ENCODE results near the gene AP2A2.

Gene AP2A2

GRCh38 chr11:910589-911030 is 15.1 kb upstream of the AP2A2 start, which contains the start of gene CHID1 (continued):
- TF ChIP-seq ZNF692 (tag by site-specific recombination; IDR thresholded peaks at IDR 0.05) (peak; percentile 34; the same call in 1 of the 2 replicates), ZNF174 (tag by site-specific recombination; IDR thresholded peaks at IDR 0.05) (no peak), ZNF623 (tag by site-specific recombination; IDR thresholded peaks at IDR 0.05) (no peak), SETDB1 (IDR thresholded peaks at IDR 0.05; ENCODE audit: insufficient read length, low read length) (no peak), ZNF394 (tag by site-specific recombination; IDR thresholded peaks at IDR 0.05; ENCODE audit: borderline replicate concordance) (no peak), KLF8 (tag by site-specific recombination; IDR thresholded peaks at IDR 0.05) (peak; percentile 17; the same call in 1 of the 2 replicates), ZNF704 (tag by site-specific recombination; IDR thresholded peaks at IDR 0.05) (no peak), ZNF274 (IDR thresholded peaks at IDR 0.05; ENCODE audit: low read length) (no peak), ZNF274 (tag by site-specific recombination; IDR thresholded peaks at IDR 0.05; ENCODE audit: borderline replicate concordance) (no peak), ZXDB (tag by site-specific recombination; IDR thresholded peaks at IDR 0.05) (peak; percentile 51; the same call in 1 of the 2 replicates), ZNF148 (tag by site-specific recombination; IDR thresholded peaks at IDR 0.05; ENCODE audit: borderline replicate concordance) (no peak), SP2 (tag by site-specific recombination; IDR thresholded peaks at IDR 0.05) (no peak; the same call in 1 of the 2 replicates)

GRCh38 chr11:911031-911889 is 14.4 kb upstream of the AP2A2 start:
- Histone ChIP-seq H3K9me3 (ENCODE audit: control insufficient read depth, insufficient read depth, low read depth, low read length) (no peaks in the 10 kb centered on the region), H3K27ac (ENCODE audit: extremely low read depth, low read depth, low read length) (peak overlapping the region; percentile 88), H3K4me3 (ENCODE audit: low read depth, low read length) (peak overlapping the region; percentile 83), H3K36me3 (ENCODE audit: control insufficient read depth in 2 of 2, insufficient read depth in 1 of 2, low read length in 2 of 2) (peaks cover 0 to 28% of the 10 kb centered on the region in 2 experiments; a peak in 2 of 3 replicates), H3K4me1 (ENCODE audit: control insufficient read depth, insufficient read depth, low read length) (no peaks in the 10 kb centered on the region)
- CTCF ChIA-PET: interaction anchor here (0.6 kb wide), 1 partner anchor 356 kb away, joined by 3 read pairs; no protein-coding TSS in a partner anchor
- POLR2A ChIA-PET: interaction anchor here (0.6 to 1.9 kb wide), 9 partner anchors 8 to 127 kb away, joined by 3 to 6 read pairs (median 3); partner anchors contain the start of gene AP2A2
- TF ChIP-seq ZNF404 (tag by site-specific recombination; IDR thresholded peaks at IDR 0.05) (no peak), KLF10 (tag by site-specific recombination; IDR thresholded peaks at IDR 0.05) (no peak), PRDM10 (tag by site-specific recombination; IDR thresholded peaks at IDR 0.05) (peak; percentile 95), ZNF121 (tag by site-specific recombination; IDR thresholded peaks at IDR 0.05) (no peak), GLIS1 (tag by site-specific recombination; IDR thresholded peaks at IDR 0.05) (peak; percentile 60; the same call in 1 of the 2 replicates), OSR2 (tag by site-specific recombination; IDR thresholded peaks at IDR 0.05) (no peak), ZFP41 (tag by site-specific recombination; IDR thresholded peaks at IDR 0.05; ENCODE audit: borderline replicate concordance) (no peak), YY1 (tag by site-specific recombination; IDR thresholded peaks at IDR 0.05) (no peak), SP7 (tag by site-specific recombination; IDR thresholded peaks at IDR 0.05) (no peak), ZNF626 (tag by site-specific recombination; IDR thresholded peaks at IDR 0.05) (no peak), ZFHX2 (tag by site-specific recombination; conservative IDR thresholded peaks at IDR 0.05) (no peak)
- TF ChIP-seq, protein P1, sequence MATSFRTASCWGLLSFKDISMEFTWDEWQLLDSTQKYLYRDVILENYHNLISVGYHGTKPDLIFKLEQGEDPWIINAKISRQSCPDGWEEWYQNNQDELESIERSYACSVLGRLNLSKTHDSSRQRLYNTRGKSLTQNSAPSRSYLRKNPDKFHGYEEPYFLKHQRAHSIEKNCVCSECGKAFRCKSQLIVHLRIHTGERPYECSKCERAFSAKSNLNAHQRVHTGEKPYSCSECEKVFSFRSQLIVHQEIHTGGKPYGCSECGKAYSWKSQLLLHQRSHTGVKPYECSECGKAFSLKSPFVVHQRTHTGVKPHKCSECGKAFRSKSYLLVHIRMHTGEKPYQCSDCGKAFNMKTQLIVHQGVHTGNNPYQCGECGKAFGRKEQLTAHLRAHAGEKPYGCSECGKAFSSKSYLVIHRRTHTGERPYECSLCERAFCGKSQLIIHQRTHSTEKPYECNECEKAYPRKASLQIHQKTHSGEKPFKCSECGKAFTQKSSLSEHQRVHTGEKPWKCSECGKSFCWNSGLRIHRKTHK (tag by site-specific recombination; IDR thresholded peaks at IDR 0.05): no peak
- TF ChIP-seq, protein P2, sequence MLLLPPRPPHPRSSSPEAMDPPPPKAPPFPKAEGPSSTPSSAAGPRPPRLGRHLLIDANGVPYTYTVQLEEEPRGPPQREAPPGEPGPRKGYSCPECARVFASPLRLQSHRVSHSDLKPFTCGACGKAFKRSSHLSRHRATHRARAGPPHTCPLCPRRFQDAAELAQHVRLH (tag by site-specific recombination; IDR thresholded peaks at IDR 0.05): no peak
